NCI-H2029 treated with DMSO at 0.1 percent for 48 hours (cell line): ENCODE results near the gene NARS2.
A peak's percentile ranks its signal among the peaks of the same experiment; 100 is the strongest.
"Not testable (repeated sequence)": the region's sequence is repeated elsewhere in the genome, so short reads cannot be mapped to it uniquely, and the experiment has no call there.

Source experiments
- DNase-seq: peaks from one replicate; lab custom pipeline; 2025; lab: John Stamatoyannopoulos, UW

The NARS2 gene

GRCh38 chr11:78575478-78575877 lies 814 bp upstream of the NARS2 start:
- DNase-seq: no peak

- DNase-seq: no peak
Measured at GRCh38 chr11:78573681-78574080, 983 bp downstream of the NARS2 start.

- no peak for DNase-seq
Measured at GRCh38 chr11:78573271-78573670, 1.4 kb downstream of the NARS2 start.

GRCh38 chr11:78572394-78572793 lies 2.3 kb downstream of the NARS2 start:
- no peak for DNase-seq

- no peak for DNase-seq
Measured at GRCh38 chr11:78570031-78570430, 4.6 kb downstream of the NARS2 start.

GRCh38 chr11:78567209-78567608 lies 7.5 kb downstream of the NARS2 start:
- DNase-seq: no peak

GRCh38 chr11:78564490-78565467 lies 9.9 kb downstream of the NARS2 start:
- peak; percentile 4 for DNase-seq

GRCh38 chr11:78564037-78564436 lies 10.6 kb downstream of the NARS2 start:
- DNase-seq: not testable (repeated sequence)

GRCh38 chr11:78563090-78563489 lies 11.6 kb downstream of the NARS2 start:
- not testable (repeated sequence) for DNase-seq

GRCh38 chr11:78562398-78562797 lies 12.3 kb downstream of the NARS2 start:
- no peak for DNase-seq

- DNase-seq: no peak
Measured at GRCh38 chr11:78560826-78561484, 13.7 kb downstream of the NARS2 start.

GRCh38 chr11:78560153-78560552 lies 14.5 kb downstream of the NARS2 start:
- no peak for DNase-seq

GRCh38 chr11:78557236-78557635 lies 17.4 kb downstream of the NARS2 start:
- no peak for DNase-seq

- DNase-seq: no peak
Measured at GRCh38 chr11:78555592-78555991, 19.1 kb downstream of the NARS2 start.

- DNase-seq: no peak
Measured at GRCh38 chr11:78552881-78553280, 21.8 kb downstream of the NARS2 start.

- not testable (repeated sequence) for DNase-seq
Measured at GRCh38 chr11:78552139-78552538, 22.5 kb downstream of the NARS2 start.

- no peak for DNase-seq
Measured at GRCh38 chr11:78551066-78551465, 23.6 kb downstream of the NARS2 start.

GRCh38 chr11:78549624-78550409 lies 24.8 kb downstream of the NARS2 start:
- DNase-seq: no peak

- no peak for DNase-seq
Measured at GRCh38 chr11:78548911-78549590, 25.6 kb downstream of the NARS2 start.

GRCh38 chr11:78547931-78548705 lies 26.5 kb downstream of the NARS2 start:
- no peak for DNase-seq

- DNase-seq: no peak
Measured at GRCh38 chr11:78542007-78542406, 32.7 kb downstream of the NARS2 start.
